ENCODE data around the gene LPGAT1. TPM values are rescaled to one million over a fixed set of nuclear protein-coding genes. Genes with fewer than 3 reads are reported as not detected.

LPGAT1 gene
- total RNA-seq, 4 donors from 2014 or later: 168 to 308 (median 203) TPM

GRCh38 chr1:211775170-211775569 lies 55.4 kb downstream of the LPGAT1 start:
- Histone ChIP-seq H3K27me3 (no peaks in the 10 kb centered on the region), H3K27ac (no peak overlapping the region), H3K9me3 (no peaks in the 10 kb centered on the region), H3K4me3 (replicated peaks in 1 of 3) (no peak overlapping the region), H3K36me3 (peaks cover 3 to 15% of the 10 kb centered on the region in 2 donors), H3K4me1 (no peaks in the 10 kb centered on the region)
- intact Hi-C loops (cut with DNase I): no loop called here
- 94% methylated on average over 4 of the region's 4 CpGs for WGBS, 2 donors
- TF ChIP-seq, protein P1, sequence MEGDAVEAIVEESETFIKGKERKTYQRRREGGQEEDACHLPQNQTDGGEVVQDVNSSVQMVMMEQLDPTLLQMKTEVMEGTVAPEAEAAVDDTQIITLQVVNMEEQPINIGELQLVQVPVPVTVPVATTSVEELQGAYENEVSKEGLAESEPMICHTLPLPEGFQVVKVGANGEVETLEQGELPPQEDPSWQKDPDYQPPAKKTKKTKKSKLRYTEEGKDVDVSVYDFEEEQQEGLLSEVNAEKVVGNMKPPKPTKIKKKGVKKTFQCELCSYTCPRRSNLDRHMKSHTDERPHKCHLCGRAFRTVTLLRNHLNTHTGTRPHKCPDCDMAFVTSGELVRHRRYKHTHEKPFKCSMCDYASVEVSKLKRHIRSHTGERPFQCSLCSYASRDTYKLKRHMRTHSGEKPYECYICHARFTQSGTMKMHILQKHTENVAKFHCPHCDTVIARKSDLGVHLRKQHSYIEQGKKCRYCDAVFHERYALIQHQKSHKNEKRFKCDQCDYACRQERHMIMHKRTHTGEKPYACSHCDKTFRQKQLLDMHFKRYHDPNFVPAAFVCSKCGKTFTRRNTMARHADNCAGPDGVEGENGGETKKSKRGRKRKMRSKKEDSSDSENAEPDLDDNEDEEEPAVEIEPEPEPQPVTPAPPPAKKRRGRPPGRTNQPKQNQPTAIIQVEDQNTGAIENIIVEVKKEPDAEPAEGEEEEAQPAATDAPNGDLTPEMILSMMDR (IDR thresholded peaks at IDR 0.05): no peak
- TF ChIP-seq POLR2A (IDR thresholded peaks at IDR 0.05): no peak
- no peak for DNase-seq

DNA sequence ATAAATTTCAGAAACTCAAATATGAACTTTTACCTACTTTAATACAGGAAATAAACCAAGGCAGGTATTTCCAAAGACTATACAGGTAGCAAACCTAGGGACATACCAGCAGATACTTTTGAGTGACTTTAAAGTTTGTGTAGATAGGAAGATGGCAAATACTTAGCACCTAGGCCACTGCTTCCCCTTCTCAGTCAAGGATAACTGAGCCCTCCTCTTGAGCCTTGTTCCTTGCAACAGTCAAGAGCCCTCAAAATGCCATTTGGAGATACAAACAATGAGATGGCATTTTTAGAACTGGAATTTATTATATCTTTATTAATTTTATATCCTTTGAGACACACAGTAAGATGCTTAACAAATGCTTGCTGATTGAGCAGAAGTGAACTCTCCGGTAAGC lies 65.9 kb downstream of the LPGAT1 start:
- H3K4me1 ChIP-seq: peaks cover 26 to 27% of the 10 kb centered on the region in 2 donors
- peak; percentile 51 to 60 for DNase-seq
- H3K9me3 ChIP-seq: no peaks in the 10 kb centered on the region
- no peaks in the 10 kb centered on the region for H3K27me3 ChIP-seq
- intact Hi-C loops (cut with DNase I): no loop called here
- no peak overlapping the region for H3K4me3 ChIP-seq (replicated peaks in 1 of 3)
- H3K27ac ChIP-seq: peak overlapping the region; percentile 71 to 97 (median 81)
- no peak for TF ChIP-seq POLR2A (IDR thresholded peaks at IDR 0.05)
- TF ChIP-seq, protein P1 (IDR thresholded peaks at IDR 0.05): no peak
- H3K36me3 ChIP-seq: no peaks in the 10 kb centered on the region
- WGBS, 2 donors: 88 to 89% methylated on average over 1 of the region's 1 CpG

DNA sequence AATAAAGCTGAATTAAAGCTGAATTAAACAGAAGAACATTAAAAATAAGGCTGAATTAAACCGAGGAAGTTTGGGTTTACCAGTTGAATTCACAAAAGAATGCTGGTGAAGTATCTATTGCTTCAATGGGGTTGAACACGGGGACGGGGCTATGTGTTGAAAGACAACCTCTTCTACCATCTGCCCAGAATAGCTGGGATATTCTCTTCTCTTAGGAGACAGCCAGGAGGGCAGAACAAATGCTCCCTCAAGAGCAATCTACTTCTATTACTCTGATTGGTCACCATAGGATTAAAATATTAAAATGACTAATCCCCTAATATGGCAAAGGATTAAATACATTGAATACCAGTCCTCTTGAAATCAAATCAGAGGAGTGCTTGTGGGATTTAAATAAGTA lies 68.4 kb downstream of the LPGAT1 start:
- no peaks in the 10 kb centered on the region for H3K27me3 ChIP-seq
- no peaks in the 10 kb centered on the region for H3K36me3 ChIP-seq
- no peaks in the 10 kb centered on the region for H3K9me3 ChIP-seq
- H3K4me1 ChIP-seq: peaks cover 28% of the 10 kb centered on the region in 2 donors
- TF ChIP-seq, protein P1 (IDR thresholded peaks at IDR 0.05): no peak
- TF ChIP-seq POLR2A (IDR thresholded peaks at IDR 0.05): no peak
- DNase-seq: no peak
- H3K4me3 ChIP-seq (replicated peaks in 1 of 3): no peak overlapping the region
- H3K27ac ChIP-seq: no peak overlapping the region
- 69 to 77% methylated on average over 3 of the region's 3 CpGs for WGBS, 2 donors
- intact Hi-C loops (cut with DNase I): no loop called here

DNA sequence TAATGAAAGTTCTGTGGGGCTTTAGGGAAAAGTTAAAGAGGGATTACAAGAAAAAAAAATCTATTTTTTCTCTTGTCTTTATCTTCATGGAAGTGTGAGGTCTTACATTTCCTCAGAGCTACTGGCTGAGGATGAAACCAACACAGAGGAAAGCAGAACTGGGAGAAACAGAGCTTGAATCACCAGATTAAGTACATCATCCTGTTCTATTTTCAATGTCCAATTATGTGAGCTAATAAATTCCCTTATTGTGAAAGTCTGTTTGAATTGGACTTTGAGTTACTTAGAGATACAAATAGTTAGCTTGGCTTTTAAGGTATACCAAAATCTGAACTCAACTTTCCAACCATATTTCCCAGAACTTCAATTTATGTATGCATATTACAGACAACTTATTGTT lies 69.2 kb downstream of the LPGAT1 start:
- H3K4me3 ChIP-seq (replicated peaks in 1 of 3): no peak overlapping the region
- TF ChIP-seq POLR2A (IDR thresholded peaks at IDR 0.05): no peak
- TF ChIP-seq, protein P1 (IDR thresholded peaks at IDR 0.05): no peak
- H3K27me3 ChIP-seq: no peaks in the 10 kb centered on the region
- DNase-seq: no peak
- intact Hi-C loops (cut with DNase I): no loop called here
- peak overlapping the region in 1 of 3 donors; percentile 20 for H3K27ac ChIP-seq
- H3K9me3 ChIP-seq: no peaks in the 10 kb centered on the region
- peaks cover 34 to 35% of the 10 kb centered on the region in 2 donors for H3K4me1 ChIP-seq
- no peaks in the 10 kb centered on the region for H3K36me3 ChIP-seq

DNA sequence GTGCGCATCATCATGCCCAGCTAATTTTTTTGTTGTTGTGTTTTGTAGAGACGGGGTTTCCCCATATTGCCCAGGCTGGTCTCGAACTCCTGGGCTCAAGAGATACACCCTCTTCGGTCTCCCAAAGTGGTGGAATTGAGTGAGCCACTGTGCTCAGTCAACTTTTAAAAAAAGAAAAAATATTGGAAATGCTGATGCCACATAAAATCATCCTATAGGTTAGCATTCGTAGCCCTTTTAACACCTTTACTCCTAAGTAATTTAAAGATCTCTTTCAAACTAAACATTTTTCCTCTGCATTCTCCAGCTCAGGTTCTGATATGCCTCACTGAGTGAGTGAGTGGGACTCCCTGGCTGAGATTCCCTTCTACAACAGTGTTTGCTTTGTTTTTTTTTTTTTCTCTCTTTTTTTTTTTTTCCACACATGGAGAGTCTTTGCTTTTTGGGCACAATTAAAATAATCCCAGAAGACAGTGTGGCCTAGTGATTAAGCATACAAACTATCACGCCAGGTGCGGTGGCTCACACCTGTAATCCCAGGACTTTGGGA lies 74.0 kb downstream of the LPGAT1 start:
- Histone ChIP-seq H3K36me3 (no peaks in the 10 kb centered on the region), H3K27ac (peak overlapping the region; percentile 29 to 72 (median 63)), H3K4me3 (replicated peaks in 1 of 3) (no peak overlapping the region), H3K27me3 (no peaks in the 10 kb centered on the region), H3K4me1 (peaks cover 24 to 31% of the 10 kb centered on the region in 2 donors), H3K9me3 (no peaks in the 10 kb centered on the region)
- intact Hi-C loops (cut with DNase I): no loop called here
- no peak for TF ChIP-seq POLR2A (IDR thresholded peaks at IDR 0.05)
- WGBS, 2 donors: 35 to 53% methylated on average over 7 of the region's 7 CpGs
- peak; percentile 71 for DNase-seq

All from thyroid gland (tissue), 4 donors.